PC-3 (cell line): ENCODE measurements around the gene RELL1. TPM values are rescaled to one million over a fixed set of nuclear protein-coding genes. Genes with fewer than 3 reads are reported as not detected.

Experiments used
- ATAC-seq: fragments of 200-7000 bp; cut with Tn5 transposase; 2 replicates; pipeline ENCODE4 v1.9.1; 2020; ENCODE audit warnings: mild to moderate bottlenecking, moderate library complexity
- BruUV-seq: library from RNA; stranded (reverse); fragments of 400-500 nt; replicated peaks from 2 replicates; lab custom pipeline; 2021; lab: Mats Ljungman, UMichigan
- CTCF ChIA-PET: fragments of 300-600 bp; sonication (Branson Sonifier 250); formaldehyde crosslinking; loops from one replicate; lab custom pipeline; 2022; ENCODE audit warnings: antibody characterized with exemption; lab: Charles Lee
- POLR2A ChIA-PET: fragments of 300-600 bp; sonication (Branson Sonifier 250); formaldehyde crosslinking; loops from one replicate; lab custom pipeline; 2022; ENCODE audit warnings: antibody characterized with exemption; ENCODE audit not compliant: unreplicated experiment; lab: Charles Lee
- DNase-seq: peaks from one replicate; pipeline ENCODE4 v3.0.0-alpha.2; 2015
- H2AFZ ChIP-seq: fragments of 300-600 bp; sonication (generic); 2 replicates; pipeline ENCODE4 v1.6.0; 2016; ENCODE audit warnings: antibody characterized with exemption, low read length
- H3F3A ChIP-seq: fragments of 300-600 bp; sonication (generic); one replicate; pipeline ENCODE4 v1.6.0; 2017; ENCODE audit warnings: antibody characterized with exemption, low read length, control low read depth, mild to moderate bottlenecking; ENCODE audit not compliant: unreplicated experiment
- H3K27ac ChIP-seq: fragments of 300-600 bp; sonication (generic); 2 replicates; pipeline ENCODE4 v1.5.1; 2016; ENCODE audit warnings: mild to moderate bottlenecking, low read length
- H3K27me3 ChIP-seq: fragments of 300-600 bp; sonication (generic); 2 replicates; pipeline ENCODE4 v1.6.1; 2016; ENCODE audit warnings: low read length, mixed read lengths
- H3K36me3 ChIP-seq: fragments of 300-600 bp; sonication (generic); 2 replicates; pipeline ENCODE4 v1.6.1; 2016; ENCODE audit warnings: low read depth, mixed run types, low read length, mixed read lengths
- H3K4me1 ChIP-seq: fragments of 300-600 bp; sonication (generic); 2 replicates; pipeline ENCODE4 v1.5.1; 2016; ENCODE audit warnings: low read length; ENCODE audit not compliant: insufficient read depth
- H3K4me2 ChIP-seq: fragments of 300-600 bp; sonication (generic); 2 replicates; pipeline ENCODE4 v1.6.0; 2016; ENCODE audit warnings: low read length
- H3K4me3 ChIP-seq: fragments of 300-600 bp; sonication (generic); 2 replicates; pipeline ENCODE4 v1.5.1; 2016; ENCODE audit warnings: mild to moderate bottlenecking, low read length, mixed read lengths
- H3K79me2 ChIP-seq: fragments of 300-600 bp; sonication (generic); 2 replicates; pipeline ENCODE4 v1.6.1; 2017; ENCODE audit warnings: low read length, mixed read lengths
- H3K9ac ChIP-seq: fragments of 300-600 bp; sonication (generic); 2 replicates; pipeline ENCODE4 v1.6.0; 2016; ENCODE audit warnings: mild to moderate bottlenecking, low read length
- H3K9me2 ChIP-seq: fragments of 300-600 bp; sonication (generic); replicated peaks from 2 replicates; pipeline ENCODE4 v1.6.1; 2016; ENCODE audit warnings: mixed run types, low read length, mixed read lengths
- H3K9me3 ChIP-seq: fragments of 300-600 bp; sonication (generic); 2 replicates; pipeline ENCODE4 v1.6.1; 2016; ENCODE audit warnings: low read length, mixed read lengths
- H4K20me1 ChIP-seq: fragments of 300-600 bp; sonication (generic); 2 replicates; pipeline ENCODE4 v1.6.1; 2016; ENCODE audit warnings: low read length, mixed read lengths
- EZH2 ChIP-seq: fragments of 300-600 bp; sonication (generic); IDR thresholded peaks from one replicate; pipeline ENCODE4 v1.6.1; 2017; ENCODE audit warnings: antibody characterized with exemption, mild to moderate bottlenecking, low read length; ENCODE audit not compliant: unreplicated experiment
- EZH2phosphoT487 ChIP-seq: fragments of 300-600 bp; sonication (generic); IDR thresholded peaks from 2 replicates; pipeline ENCODE4 v1.6.1; 2018; ENCODE audit warnings: mild to moderate bottlenecking, antibody characterized with exemption, low read length, borderline replicate concordance
- intact Hi-C: fragments of 100-400 bp; cut with micrococcal nuclease; formaldehyde crosslinking; loops from 2 replicates; pipeline ENCODE4 v1.9.0; 2023
- total RNA-seq: library from RNA; depleted of rRNA; stranded (reverse); fragments of >200 nt; gene quantifications from 2 replicates; pipeline ENCODE4 v1.2.3, GENCODE V29; 2014
- TF ChIP-seq, protein P1 (sequence below): fragments of 300-600 bp; sonication (generic); conservative IDR thresholded peaks from 2 replicates; pipeline ENCODE4 v1.5.1; 2017; ENCODE audit warnings: antibody characterized with exemption, low read depth, mild to moderate bottlenecking, low read length

RELL1 gene
- total RNA-seq, 1 experiment from 2014 or later: 14.6 TPM

DNA sequence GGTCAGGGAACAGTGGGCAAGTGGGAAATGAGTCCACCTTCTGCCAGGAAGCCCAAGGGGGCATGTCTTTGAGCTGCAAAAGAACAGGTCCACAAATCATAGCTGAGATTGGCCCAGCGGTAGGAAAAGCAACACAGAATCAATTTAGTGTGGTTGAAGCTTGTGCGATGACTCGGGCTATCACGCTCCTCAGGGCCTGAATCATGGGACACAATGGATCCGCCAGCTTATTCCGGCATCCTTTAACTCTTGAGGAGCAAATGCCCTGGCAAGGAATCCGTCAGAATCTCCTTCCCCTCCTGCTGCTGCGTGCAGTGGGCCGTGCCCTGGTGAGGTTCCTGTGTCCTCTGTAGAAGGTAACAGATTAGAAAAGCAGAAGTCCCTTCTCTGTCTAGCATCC is 98.0 kb downstream of the RELL1 start:
- CTCF ChIA-PET: no interaction called here
- DNase-seq (no peak), ATAC-seq (no peak)
- POLR2A ChIA-PET: no interaction called here
- Histone ChIP-seq H4K20me1 (no peaks in the 10 kb centered on the region), H3K27me3 (no peaks in the 10 kb centered on the region), H3K27ac (no peak overlapping the region), H3F3A (no peaks in the 10 kb centered on the region), H3K9me2 (no peaks in the 10 kb centered on the region), H3K4me3 (no peak overlapping the region), H3K36me3 (no peaks in the 10 kb centered on the region), H3K9me3 (no peaks in the 10 kb centered on the region), H2AFZ (no peak overlapping the region), H3K9ac (no peak overlapping the region), H3K4me2 (no peak overlapping the region), H3K4me1 (no peaks in the 10 kb centered on the region), H3K79me2 (no peaks in the 10 kb centered on the region)
- intact Hi-C loops: no loop called here
- no TSS peak for BruUV-seq
- TF ChIP-seq, protein P1, sequence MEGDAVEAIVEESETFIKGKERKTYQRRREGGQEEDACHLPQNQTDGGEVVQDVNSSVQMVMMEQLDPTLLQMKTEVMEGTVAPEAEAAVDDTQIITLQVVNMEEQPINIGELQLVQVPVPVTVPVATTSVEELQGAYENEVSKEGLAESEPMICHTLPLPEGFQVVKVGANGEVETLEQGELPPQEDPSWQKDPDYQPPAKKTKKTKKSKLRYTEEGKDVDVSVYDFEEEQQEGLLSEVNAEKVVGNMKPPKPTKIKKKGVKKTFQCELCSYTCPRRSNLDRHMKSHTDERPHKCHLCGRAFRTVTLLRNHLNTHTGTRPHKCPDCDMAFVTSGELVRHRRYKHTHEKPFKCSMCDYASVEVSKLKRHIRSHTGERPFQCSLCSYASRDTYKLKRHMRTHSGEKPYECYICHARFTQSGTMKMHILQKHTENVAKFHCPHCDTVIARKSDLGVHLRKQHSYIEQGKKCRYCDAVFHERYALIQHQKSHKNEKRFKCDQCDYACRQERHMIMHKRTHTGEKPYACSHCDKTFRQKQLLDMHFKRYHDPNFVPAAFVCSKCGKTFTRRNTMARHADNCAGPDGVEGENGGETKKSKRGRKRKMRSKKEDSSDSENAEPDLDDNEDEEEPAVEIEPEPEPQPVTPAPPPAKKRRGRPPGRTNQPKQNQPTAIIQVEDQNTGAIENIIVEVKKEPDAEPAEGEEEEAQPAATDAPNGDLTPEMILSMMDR: no peak
- no peak for TF ChIP-seq EZH2
- no peak for TF ChIP-seq EZH2phosphoT487

GRCh38 chr4:37586194-37586593 is 100.0 kb downstream of the RELL1 start:
- intact Hi-C loops: no loop called here
- no peak overlapping the region for H2AFZ ChIP-seq
- H3K9me2 ChIP-seq: no peaks in the 10 kb centered on the region
- POLR2A ChIA-PET: no interaction called here
- no peaks in the 10 kb centered on the region for H3K36me3 ChIP-seq
- no peaks in the 10 kb centered on the region for H3K79me2 ChIP-seq
- no peak overlapping the region for H3K9ac ChIP-seq
- no peaks in the 10 kb centered on the region for H3K27me3 ChIP-seq
- H3K4me2 ChIP-seq: no peak overlapping the region
- no peak overlapping the region for H3K4me3 ChIP-seq
- BruUV-seq: no TSS peak
- no peaks in the 10 kb centered on the region for H4K20me1 ChIP-seq
- DNase-seq (no peak), ATAC-seq (no peak)
- H3K4me1 ChIP-seq: no peaks in the 10 kb centered on the region
- TF ChIP-seq EZH2: no peak
- TF ChIP-seq EZH2phosphoT487: no peak
- TF ChIP-seq, protein P1: no peak
- no peak overlapping the region for H3K27ac ChIP-seq
- H3F3A ChIP-seq: no peaks in the 10 kb centered on the region
- CTCF ChIA-PET: no interaction called here
- no peaks in the 10 kb centered on the region for H3K9me3 ChIP-seq

DNA sequence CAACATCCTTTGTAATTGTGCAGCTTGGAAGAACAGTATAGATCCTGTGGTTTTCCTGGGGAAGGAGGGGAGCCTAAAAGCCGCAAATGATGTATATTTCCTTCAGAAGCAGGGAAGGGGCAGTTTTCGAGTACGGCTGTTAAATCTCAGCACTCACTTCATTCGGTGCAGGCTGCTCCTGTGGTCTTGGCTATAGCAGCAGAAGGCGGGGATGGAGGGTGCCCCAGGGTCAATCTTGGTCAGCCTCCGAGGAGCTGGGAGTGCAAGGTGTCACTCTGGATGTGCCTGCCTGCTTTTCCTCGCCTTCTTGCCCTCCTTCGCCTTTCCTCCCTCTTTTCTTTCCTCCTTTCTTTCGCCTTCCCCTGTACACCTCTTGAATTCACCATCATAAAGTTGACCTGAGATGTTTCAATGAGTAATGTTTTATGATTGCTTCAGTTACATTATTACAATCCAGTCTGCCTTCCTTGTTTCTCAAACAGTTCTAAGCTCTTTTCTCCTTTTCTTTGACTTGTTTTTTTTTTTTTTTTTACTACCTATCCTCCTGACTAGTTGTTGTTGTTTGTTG is 101.6 kb downstream of the RELL1 start:
- no peak for ATAC-seq
- Histone ChIP-seq H4K20me1 (no peaks in the 10 kb centered on the region), H3K27me3 (no peaks in the 10 kb centered on the region), H3K9me2 (no peaks in the 10 kb centered on the region), H2AFZ (no peak overlapping the region), H3K79me2 (no peaks in the 10 kb centered on the region), H3K4me2 (no peak overlapping the region), H3K9me3 (no peaks in the 10 kb centered on the region), H3K9ac (no peak overlapping the region), H3K4me3 (no peak overlapping the region), H3F3A (no peaks in the 10 kb centered on the region), H3K36me3 (no peaks in the 10 kb centered on the region), H3K4me1 (no peaks in the 10 kb centered on the region), H3K27ac (no peak overlapping the region)
- TF ChIP-seq EZH2phosphoT487 (no peak), EZH2 (no peak)
- TF ChIP-seq, protein P1: no peak
- CTCF ChIA-PET: no interaction called here
- no TSS peak for BruUV-seq
- POLR2A ChIA-PET: no interaction called here
- intact Hi-C loops: no loop called here
- no peak for DNase-seq
